ENCODE results near the gene LCOR.

DNA sequence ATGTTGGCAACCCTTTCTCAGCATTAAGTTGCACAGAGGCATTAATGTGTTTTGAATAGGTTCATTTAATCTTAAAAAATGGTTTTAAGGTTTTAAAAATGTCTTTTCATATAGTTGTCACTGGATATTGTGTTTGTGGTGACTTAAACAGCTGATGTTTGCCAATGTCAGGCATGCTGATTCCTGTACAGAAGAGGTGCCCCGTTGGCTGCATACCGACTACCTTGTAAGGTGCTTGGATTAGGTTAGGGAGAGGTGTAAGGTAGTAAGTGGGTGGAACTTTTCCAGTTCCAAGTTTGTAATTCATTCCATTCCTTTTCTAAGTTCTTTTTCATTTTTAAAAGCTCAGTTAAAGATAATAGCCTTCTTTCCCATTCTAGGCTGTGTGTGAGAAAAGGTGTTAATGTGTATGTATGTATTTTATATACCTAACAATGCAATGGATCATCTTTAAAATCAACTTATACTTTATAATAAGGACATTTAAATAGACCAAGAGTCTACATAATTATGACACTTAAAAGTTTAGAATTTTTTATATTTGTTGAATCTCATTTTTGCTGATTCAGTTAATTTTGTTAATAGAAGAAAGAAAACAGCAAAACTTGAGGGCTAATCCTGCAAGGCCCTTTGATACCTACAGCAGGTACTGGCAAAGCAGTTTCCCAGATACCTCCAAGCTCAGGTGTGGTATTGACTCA lies 155.2 kb downstream of the LCOR start:
- TF ChIP-seq, protein P1, sequence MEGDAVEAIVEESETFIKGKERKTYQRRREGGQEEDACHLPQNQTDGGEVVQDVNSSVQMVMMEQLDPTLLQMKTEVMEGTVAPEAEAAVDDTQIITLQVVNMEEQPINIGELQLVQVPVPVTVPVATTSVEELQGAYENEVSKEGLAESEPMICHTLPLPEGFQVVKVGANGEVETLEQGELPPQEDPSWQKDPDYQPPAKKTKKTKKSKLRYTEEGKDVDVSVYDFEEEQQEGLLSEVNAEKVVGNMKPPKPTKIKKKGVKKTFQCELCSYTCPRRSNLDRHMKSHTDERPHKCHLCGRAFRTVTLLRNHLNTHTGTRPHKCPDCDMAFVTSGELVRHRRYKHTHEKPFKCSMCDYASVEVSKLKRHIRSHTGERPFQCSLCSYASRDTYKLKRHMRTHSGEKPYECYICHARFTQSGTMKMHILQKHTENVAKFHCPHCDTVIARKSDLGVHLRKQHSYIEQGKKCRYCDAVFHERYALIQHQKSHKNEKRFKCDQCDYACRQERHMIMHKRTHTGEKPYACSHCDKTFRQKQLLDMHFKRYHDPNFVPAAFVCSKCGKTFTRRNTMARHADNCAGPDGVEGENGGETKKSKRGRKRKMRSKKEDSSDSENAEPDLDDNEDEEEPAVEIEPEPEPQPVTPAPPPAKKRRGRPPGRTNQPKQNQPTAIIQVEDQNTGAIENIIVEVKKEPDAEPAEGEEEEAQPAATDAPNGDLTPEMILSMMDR (conservative IDR thresholded peaks at IDR 0.05): no peak
- no peak for TF ChIP-seq ZFX (IDR thresholded peaks at IDR 0.05)
